OCI-LY1 (cell line): Measurements from ENCODE around the gene SH2D1A.

ENCODE experiments used
- CTCF ChIP-seq: fragments of 200-600 bp; sonication (generic), shearing (Covaris generic); IDR thresholded peaks from 2 replicates; pipeline ENCODE4 v1.5.1; 2017; ENCODE audit warnings: mild to moderate bottlenecking, antibody characterized with exemption, low read length, moderate library complexity, mixed read lengths
- EZH2 ChIP-seq: fragments of 200-600 bp; sonication (generic), shearing (Covaris generic); IDR thresholded peaks from 2 replicates; pipeline ENCODE4 v1.8.0; 2017; ENCODE audit warnings: borderline replicate concordance, mixed run types, mild to moderate bottlenecking, antibody characterized with exemption, low read length, moderate library complexity, mixed read lengths

- TF ChIP-seq CTCF: no peak
- TF ChIP-seq EZH2: no peak
Observed at GRCh38 chrX:124393659-124394058, 47.3 kb downstream of the SH2D1A start.
